Stomach (tissue), 4 donors: ENCODE measurements around the gene BBS12.

ENCODE experiments used
- CTCF ChIP-seq, 7 experiments: fragments of 450-650 bp in 4 of 7; fragments of 200-600 bp in 3 of 7; sonication (generic) in 3 of 7; IDR thresholded peaks; one replicate each; pipeline ENCODE4 v1.5.1; 2016 to 2019; ENCODE audit warnings: antibody characterized with exemption in 7 of 7, control low read depth in 2 of 7, mild to moderate bottlenecking in 1 of 7
- POLR2A ChIP-seq, 4 donors: fragments of 450-650 bp; IDR thresholded peaks; one replicate each; pipeline ENCODE4 v1.6.1; 2016; ENCODE audit warnings: antibody characterized with exemption in 4 of 4, control low read depth in 2 of 4, mild to moderate bottlenecking in 1 of 4, moderate library complexity in 1 of 4
- POLR2AphosphoS5 ChIP-seq, 3 donors: sonication (generic); formaldehyde crosslinking; IDR thresholded peaks; one replicate each; pipeline ENCODE4 v1.6.1; 2016; ENCODE audit warnings: antibody characterized with exemption in 3 of 3

- TF ChIP-seq CTCF (IDR thresholded peaks at IDR 0.05) (no peak), POLR2AphosphoS5 (IDR thresholded peaks at IDR 0.05) (no peak), POLR2A (IDR thresholded peaks at IDR 0.05) (no peak)
Measured at GRCh38 chr4:122765692-122766352, 33.3 kb downstream of the BBS12 start.
